Measurements from ENCODE around the gene SETDB2.

The SETDB2 gene

DNA sequence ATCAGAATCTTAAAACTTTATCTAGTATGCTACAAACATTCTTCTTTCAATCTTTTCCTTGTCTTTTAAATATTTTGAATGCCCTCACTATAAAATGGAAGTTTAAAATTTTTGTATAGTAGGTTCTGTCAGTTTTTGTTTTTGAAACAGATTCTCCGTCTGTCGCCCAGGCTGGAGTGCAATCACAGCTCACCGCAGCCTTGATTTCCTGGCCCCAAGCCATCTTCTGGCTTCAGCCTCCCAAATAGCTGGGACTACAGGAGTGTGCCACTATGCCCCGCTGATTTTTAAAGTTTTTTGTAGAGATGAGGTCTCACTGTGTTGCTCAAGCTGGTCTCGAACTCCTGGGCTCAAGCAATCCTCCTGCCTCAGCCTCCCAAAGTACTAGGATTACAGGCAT is 72.4 kb downstream of the SETDB2 start:
- TF ChIP-seq POLR2A (IDR thresholded peaks at IDR 0.05; ENCODE audit: low read depth, low read length) (no peak), PAX5 (IDR thresholded peaks at IDR 0.05; ENCODE audit: insufficient read depth, low read length, severe bottlenecking) (no peak), POU2F2 (IDR thresholded peaks at IDR 0.05; ENCODE audit: low read depth, low read length) (no peak), POLR2AphosphoS5 (IDR thresholded peaks at IDR 0.05; ENCODE audit: low read depth, low read length) (no peak), SPI1 (IDR thresholded peaks at IDR 0.05; ENCODE audit: low read depth, low read length) (no peak), TAF1 (IDR thresholded peaks at IDR 0.05; ENCODE audit: low read depth, low read length) (no peak)
- FAIRE-seq (no peak), DNase-seq (ENCODE audit: insufficient read length, low spot score) (no peak)

DNA sequence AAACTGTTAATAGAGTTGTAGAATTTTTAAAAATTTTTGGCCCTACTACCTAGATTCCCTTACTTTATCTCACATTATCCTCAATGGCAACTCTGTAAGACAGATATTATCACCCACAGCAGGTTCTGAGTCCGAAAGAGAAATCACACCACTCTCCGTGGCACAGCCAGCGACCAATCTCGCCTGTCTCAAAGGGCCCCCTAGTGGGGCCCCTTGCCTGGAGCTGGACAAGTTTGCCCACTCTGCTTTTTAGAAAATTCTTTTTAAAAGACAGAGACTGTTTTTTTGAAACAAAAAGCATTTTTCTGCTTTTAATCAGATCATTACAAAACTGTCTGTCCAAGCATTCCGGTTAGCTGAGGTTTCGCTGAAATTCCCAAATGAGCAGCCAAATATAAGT is 73.4 kb downstream of the SETDB2 start:
- TF ChIP-seq TAF1 (IDR thresholded peaks at IDR 0.05; ENCODE audit: low read depth, low read length): no peak
- TF ChIP-seq SPI1 (IDR thresholded peaks at IDR 0.05; ENCODE audit: low read depth, low read length): no peak
- no peak for TF ChIP-seq PAX5 (IDR thresholded peaks at IDR 0.05; ENCODE audit: insufficient read depth, low read length, severe bottlenecking)
- TF ChIP-seq POLR2A (IDR thresholded peaks at IDR 0.05; ENCODE audit: low read depth, low read length): no peak
- DNase-seq (ENCODE audit: insufficient read length, low spot score): no peak
- FAIRE-seq: no peak

DNA sequence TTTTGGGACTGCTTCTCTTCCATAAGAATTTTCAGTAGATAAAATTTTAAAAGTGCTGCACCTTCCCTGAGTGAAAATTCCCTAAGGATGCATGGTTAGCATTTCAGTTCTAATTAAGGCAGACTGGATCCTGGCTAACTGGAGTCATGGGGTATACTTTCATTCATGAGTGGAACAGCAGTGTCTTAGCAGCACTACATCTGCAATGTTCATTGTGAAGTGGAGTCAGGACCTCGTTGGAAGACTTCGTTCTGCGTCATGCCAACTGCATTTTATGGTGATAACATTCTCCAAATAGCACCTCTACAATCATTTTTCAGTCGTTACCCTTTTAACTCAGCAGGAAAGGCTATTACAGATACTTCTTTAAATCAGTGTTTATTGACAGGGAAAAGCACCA is 77.2 kb downstream of the SETDB2 start:
- DNase-seq (ENCODE audit: insufficient read length, low spot score) (no peak), FAIRE-seq (peak; percentile 50)
- TF ChIP-seq POU2F2 (IDR thresholded peaks at IDR 0.05; ENCODE audit: low read depth, low read length) (no peak), POLR2A (IDR thresholded peaks at IDR 0.05; ENCODE audit: low read depth, low read length) (no peak), SPI1 (IDR thresholded peaks at IDR 0.05; ENCODE audit: low read depth, low read length) (no peak), PAX5 (IDR thresholded peaks at IDR 0.05; ENCODE audit: insufficient read depth, low read length, severe bottlenecking) (no peak), POLR2AphosphoS5 (IDR thresholded peaks at IDR 0.05; ENCODE audit: low read depth, low read length) (no peak), TAF1 (IDR thresholded peaks at IDR 0.05; ENCODE audit: low read depth, low read length) (no peak)

DNA sequence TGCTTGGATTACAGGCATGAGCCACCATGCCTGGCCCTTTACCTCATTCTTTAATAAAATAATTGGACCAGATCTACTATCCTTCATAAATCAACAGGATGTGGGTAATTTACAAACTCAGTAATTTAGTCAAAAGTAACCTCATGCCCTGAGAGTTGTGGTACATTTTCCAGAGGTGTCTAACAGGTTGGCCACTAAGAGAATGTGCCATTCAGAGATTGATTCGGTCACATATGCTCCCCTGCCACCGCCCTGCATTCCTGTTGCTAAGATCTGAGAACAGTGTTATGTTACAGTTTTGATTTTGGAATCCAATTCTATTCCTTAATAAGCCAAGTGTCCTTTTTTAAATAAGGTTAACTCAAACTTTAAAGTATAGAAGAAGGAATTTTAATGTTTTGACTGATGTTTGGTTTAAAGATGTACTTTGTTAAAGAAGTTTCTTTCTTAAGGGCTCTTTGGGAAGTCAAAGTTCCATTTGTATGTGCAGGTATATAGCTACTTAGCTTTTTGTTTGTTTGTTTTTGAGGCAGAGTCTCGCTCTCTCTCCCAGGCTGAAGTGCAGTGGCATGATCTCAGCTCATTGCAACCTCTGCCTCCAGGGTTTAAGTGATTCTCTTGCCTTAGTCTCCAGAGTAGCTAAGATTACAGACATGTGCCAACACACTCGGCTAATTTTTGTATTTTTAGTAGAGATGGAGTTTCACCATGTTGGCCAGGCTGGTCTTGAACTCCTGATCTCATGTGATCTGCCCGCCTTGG is 80.8 kb downstream of the SETDB2 start:
- no peak for TF ChIP-seq POLR2AphosphoS5 (IDR thresholded peaks at IDR 0.05; ENCODE audit: low read depth, low read length)
- no peak for TF ChIP-seq PAX5 (IDR thresholded peaks at IDR 0.05; ENCODE audit: insufficient read depth, low read length, severe bottlenecking)
- no peak for TF ChIP-seq TAF1 (IDR thresholded peaks at IDR 0.05; ENCODE audit: low read depth, low read length)
- no peak for TF ChIP-seq SPI1 (IDR thresholded peaks at IDR 0.05; ENCODE audit: low read depth, low read length)
- TF ChIP-seq POLR2A (IDR thresholded peaks at IDR 0.05; ENCODE audit: low read depth, low read length): no peak
- no peak for TF ChIP-seq POU2F2 (IDR thresholded peaks at IDR 0.05; ENCODE audit: low read depth, low read length)
- DNase-seq (ENCODE audit: insufficient read length, low spot score) (no peak), FAIRE-seq (peak; percentile 23)

DNA sequence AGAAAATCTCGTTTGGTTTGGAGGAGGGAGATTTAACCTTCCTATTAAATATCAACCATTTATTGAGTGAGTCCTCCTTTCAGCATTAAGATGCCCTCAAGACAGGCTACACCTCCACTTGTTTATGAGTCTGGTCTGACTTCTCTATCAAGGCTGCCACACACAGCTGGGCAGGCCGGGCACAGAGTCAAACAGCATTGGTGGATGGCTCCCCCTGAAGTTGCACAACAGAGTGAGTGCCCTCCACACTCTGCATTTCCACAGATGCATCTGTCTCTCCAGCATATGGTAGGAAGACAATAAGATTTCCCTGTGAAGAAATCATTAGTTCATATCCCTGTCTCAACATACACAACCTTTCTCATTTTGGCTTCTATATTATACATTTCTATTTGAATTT is 83.0 kb downstream of the SETDB2 start:
- no peak for TF ChIP-seq POLR2AphosphoS5 (IDR thresholded peaks at IDR 0.05; ENCODE audit: low read depth, low read length)
- no peak for TF ChIP-seq PAX5 (IDR thresholded peaks at IDR 0.05; ENCODE audit: insufficient read depth, low read length, severe bottlenecking)
- TF ChIP-seq POLR2A (IDR thresholded peaks at IDR 0.05; ENCODE audit: low read depth, low read length): no peak
- no peak for TF ChIP-seq SPI1 (IDR thresholded peaks at IDR 0.05; ENCODE audit: low read depth, low read length)
- TF ChIP-seq TAF1 (IDR thresholded peaks at IDR 0.05; ENCODE audit: low read depth, low read length): no peak
- TF ChIP-seq POU2F2 (IDR thresholded peaks at IDR 0.05; ENCODE audit: low read depth, low read length): no peak
- DNase-seq (ENCODE audit: insufficient read length, low spot score): no peak
- peak; percentile 13 for FAIRE-seq

DNA sequence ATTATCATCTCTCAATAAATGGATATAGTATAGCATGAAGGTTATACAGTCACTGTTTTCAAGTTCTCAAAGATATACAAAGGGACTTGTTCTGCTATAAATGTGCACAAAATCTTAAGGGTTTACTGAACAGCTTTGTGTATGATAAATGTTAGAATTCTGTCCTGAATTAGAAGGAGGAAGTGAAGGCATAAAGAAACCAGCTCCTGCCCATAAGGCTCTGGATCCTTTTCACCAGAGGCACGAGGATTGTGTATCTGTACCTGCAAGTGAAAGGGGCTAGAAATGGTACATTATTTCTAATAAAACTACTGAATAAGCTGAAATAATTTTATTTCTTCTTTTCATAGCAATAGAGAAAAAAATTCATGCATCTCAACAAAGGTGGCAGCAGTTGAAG is 84.1 kb downstream of the SETDB2 start:
- no peak for DNase-seq (ENCODE audit: insufficient read length, low spot score)
- FAIRE-seq: no peak
- TF ChIP-seq TAF1 (IDR thresholded peaks at IDR 0.05; ENCODE audit: low read depth, low read length) (no peak), POLR2A (IDR thresholded peaks at IDR 0.05; ENCODE audit: low read depth, low read length) (no peak), POLR2AphosphoS5 (IDR thresholded peaks at IDR 0.05; ENCODE audit: low read depth, low read length) (no peak), SPI1 (IDR thresholded peaks at IDR 0.05; ENCODE audit: low read depth, low read length) (peak; percentile 52), POU2F2 (IDR thresholded peaks at IDR 0.05; ENCODE audit: low read depth, low read length) (no peak)

DNA sequence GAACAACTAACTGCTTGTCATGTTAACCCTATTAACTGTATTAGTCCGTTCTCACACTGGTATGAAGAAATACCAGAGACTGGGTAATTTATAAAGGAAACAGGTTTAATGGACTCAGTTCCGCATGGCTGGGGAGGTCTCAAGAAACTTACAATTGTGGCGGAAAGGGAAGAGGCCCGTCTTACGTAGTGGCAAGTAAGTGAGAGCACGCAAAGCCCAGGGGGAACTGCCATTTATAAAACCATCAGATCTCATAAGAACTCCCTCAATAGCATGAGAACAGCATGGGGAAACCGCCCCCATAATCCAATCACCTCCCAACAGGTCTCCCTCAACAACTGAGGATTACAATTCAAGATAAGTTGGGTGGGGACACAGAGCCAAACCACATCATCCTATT is 86.4 kb downstream of the SETDB2 start:
- TF ChIP-seq TAF1 (IDR thresholded peaks at IDR 0.05; ENCODE audit: low read depth, low read length) (0 out of 2 replicates have a peak, but pooled peaks have one; percentile 8), PAX5 (IDR thresholded peaks at IDR 0.05; ENCODE audit: insufficient read depth, low read length, severe bottlenecking) (peak; percentile 56), SPI1 (IDR thresholded peaks at IDR 0.05; ENCODE audit: low read depth, low read length) (peak; percentile 58), POU2F2 (IDR thresholded peaks at IDR 0.05; ENCODE audit: low read depth, low read length) (no peak), POLR2A (IDR thresholded peaks at IDR 0.05; ENCODE audit: low read depth, low read length) (no peak), POLR2AphosphoS5 (IDR thresholded peaks at IDR 0.05; ENCODE audit: low read depth, low read length) (no peak)
- DNase-seq (ENCODE audit: insufficient read length, low spot score): no peak
- peak; percentile 91 for FAIRE-seq

DNA sequence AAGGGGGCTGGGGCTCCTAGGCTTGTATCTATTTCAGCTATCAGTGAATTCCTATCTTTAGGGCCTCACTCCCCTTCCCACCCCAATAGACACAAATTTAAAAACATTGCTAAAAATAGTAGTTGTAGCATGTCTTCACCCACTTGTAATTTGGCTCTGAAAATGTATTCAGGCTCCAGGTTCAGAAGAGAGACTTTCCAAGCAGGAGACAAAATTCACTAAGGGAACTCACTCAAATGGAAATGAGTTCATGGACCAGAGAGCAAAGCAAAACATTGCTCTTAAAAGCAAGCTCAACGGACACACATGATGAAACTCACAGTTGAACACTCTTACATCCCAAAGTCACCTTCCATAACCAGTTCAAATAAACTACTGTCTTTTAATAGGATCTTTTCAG is 88.5 kb downstream of the SETDB2 start:
- peak; percentile 77 for FAIRE-seq
- no peak for TF ChIP-seq POU2F2 (IDR thresholded peaks at IDR 0.05; ENCODE audit: low read depth, low read length)
- TF ChIP-seq PAX5 (IDR thresholded peaks at IDR 0.05; ENCODE audit: insufficient read depth, low read length, severe bottlenecking): no peak
- no peak for TF ChIP-seq POLR2A (IDR thresholded peaks at IDR 0.05; ENCODE audit: low read depth, low read length)
- TF ChIP-seq TAF1 (IDR thresholded peaks at IDR 0.05; ENCODE audit: low read depth, low read length): no peak
- no peak for TF ChIP-seq SPI1 (IDR thresholded peaks at IDR 0.05; ENCODE audit: low read depth, low read length)
- TF ChIP-seq POLR2AphosphoS5 (IDR thresholded peaks at IDR 0.05; ENCODE audit: low read depth, low read length): no peak

DNA sequence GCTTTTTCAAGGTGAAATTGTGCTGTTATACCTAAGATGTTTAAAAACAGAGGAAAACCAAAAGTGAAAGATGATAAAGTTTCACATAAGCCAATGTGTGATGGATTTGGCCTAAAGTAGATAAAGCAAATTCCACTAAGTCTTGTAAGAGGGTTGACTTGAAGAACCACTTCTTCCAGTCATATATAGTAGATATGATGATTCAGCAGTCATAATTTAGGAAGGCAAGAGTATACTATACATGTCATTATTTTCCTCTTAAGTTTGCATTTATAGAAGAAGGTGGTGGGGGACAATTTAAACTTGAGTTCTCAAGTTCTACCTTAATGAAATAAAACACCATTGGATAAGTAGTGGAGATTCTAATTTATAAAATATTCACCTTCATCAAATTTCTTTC is 88.9 kb downstream of the SETDB2 start:
- FAIRE-seq: no peak
- DNase-seq (ENCODE audit: insufficient read length, low spot score): no peak
- TF ChIP-seq POLR2AphosphoS5 (IDR thresholded peaks at IDR 0.05; ENCODE audit: low read depth, low read length): no peak
- no peak for TF ChIP-seq SPI1 (IDR thresholded peaks at IDR 0.05; ENCODE audit: low read depth, low read length)
- TF ChIP-seq POLR2A (IDR thresholded peaks at IDR 0.05; ENCODE audit: low read depth, low read length): no peak
- TF ChIP-seq PAX5 (IDR thresholded peaks at IDR 0.05; ENCODE audit: insufficient read depth, low read length, severe bottlenecking): no peak
- no peak for TF ChIP-seq TAF1 (IDR thresholded peaks at IDR 0.05; ENCODE audit: low read depth, low read length)
- TF ChIP-seq POU2F2 (IDR thresholded peaks at IDR 0.05; ENCODE audit: low read depth, low read length): no peak

More for the DNA sequence above, 88.5 kb downstream of the SETDB2 start:
- DNase-seq (ENCODE audit: insufficient read length, low spot score): no peak

Measured in GM12891 (cell line).